ENCODE data around the gene TTC34.

The TTC34 gene

DNA sequence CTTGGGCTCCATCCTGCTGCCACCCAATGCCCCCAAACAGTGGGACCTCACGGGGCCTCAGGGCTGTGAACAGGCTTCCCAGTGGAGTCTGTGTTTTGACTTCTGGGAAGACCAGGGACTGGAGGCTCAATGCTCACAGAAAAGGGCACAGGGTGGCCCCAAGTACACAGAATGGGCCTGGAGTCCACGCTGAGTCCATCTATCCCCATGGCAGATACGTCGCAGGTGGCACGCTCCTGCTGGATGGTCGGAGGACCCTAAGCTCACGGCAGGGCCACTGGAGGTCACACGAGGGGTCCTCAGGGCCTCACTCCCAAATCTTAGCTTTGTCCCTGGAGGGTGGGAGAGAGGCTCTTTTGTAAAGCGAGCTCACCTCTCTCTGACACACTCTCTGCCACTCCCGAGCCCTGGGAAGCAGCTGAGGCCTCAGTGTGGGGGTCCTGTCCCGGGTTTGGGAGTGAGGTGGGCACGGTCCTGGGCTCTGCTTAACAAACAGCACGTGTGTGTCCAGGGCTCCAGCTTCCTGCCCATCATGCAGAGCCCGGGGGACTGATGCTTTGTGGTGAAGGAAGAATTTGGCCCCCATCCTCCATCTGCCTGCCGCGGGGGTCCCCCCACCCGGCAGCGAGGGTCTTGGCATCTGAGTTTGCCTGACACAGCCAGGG lies 27.2 kb upstream of the TTC34 start:
- DNase-seq = no peak

DNA sequence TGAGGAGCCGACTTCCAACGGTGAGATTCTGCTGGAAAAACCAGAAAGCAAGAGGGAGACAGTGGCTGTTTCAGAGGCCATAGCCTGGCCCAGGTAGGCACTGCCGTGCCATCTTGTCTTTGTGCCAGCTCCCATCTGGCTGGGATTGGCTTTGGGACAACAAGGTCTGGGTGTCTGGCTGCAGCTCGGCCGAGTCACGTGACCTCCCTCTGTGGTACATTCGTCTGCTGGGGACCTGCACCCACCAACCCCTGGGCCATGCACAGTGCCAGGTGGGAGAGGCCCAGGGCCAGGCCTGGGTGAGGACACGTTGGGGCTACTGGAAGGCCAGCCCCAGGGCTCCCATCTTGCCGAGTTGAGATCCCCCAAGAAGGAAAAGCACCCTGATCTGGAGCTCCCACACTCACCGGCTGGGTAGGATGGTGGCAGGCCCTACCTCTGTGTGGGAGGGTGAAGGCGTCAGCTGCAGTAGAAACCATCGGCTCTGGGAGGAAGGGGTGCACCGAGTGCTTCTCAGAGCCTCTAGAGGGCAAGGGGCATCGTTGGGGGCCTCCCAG lies 25.3 kb upstream of the TTC34 start:
- no peak for DNase-seq

DNA sequence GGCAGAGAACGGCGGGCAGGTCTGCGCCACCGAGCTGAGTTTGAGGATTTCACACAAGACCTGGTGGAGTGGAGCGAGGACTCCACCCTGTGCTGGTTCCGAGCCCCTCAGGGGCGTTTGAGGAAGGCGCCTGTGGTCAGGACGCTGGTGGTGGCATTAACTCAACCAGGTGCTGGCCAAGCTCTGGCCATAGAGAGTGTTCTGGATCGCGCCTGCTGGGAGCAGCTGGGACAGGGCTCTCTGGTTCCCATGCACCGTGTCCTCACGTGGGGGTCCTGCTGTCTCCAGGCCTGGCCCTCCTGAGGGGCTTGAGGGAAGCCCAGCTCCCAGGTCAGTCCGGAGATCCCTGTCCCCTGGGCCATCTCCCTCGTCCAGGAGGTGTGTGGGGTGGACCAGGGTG lies 24.8 kb upstream of the TTC34 start:
- DNase-seq = no peak

DNA sequence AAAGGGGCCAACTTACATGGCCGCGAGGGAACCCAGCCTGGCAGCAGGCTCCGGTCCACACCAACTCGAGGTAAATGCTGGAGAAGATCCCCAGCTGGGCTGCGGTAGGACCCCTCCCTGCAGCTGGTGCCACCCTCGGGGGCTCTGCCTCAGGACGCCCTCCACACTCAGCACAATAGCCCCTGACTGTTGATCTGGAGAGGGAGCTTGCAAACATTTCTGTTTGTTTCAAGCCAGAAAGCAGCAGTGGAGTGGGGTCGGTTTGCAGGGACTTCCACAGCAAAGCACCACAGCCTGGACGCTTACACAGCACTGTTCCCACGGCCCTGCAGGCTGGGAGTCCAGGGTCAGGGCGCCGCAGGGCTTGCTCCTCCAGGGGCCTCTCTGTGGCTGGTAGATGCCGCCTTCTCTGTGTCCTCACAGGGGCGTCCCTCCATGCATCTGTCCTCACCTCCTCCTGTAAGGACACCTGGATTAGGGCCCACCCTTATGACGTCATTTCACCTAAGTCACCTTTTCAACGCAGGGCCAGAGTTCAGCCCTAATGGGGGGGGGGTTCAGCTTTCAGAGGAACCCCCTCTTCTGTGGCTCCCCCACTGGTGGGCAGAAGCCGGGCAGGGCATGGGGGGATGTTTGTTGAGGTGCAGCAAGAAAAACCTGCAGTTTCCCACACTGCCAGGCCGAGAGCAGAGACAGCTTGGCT lies 24.1 kb upstream of the TTC34 start:
- no peak for DNase-seq

DNA sequence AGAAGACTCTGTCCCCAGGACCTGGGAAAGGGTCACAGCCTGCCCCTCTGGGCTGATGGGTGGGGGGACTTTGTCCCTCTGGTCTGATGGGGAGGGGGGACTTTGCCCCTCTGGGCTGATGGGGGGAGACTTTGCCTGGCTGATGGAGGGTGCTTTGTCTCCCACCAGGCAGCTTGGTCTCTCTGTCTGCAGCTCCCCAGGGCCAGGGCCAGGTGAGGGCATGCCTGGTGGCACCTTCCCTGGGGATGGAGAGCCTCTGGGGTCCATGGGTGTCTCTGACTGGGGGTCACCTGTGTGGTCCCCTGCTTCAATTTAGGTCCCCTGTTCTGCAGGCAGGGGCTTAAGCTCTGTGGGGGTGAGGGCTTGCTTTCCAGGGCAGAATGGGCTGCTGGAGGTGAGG lies 23.5 kb upstream of the TTC34 start:
- no peak for DNase-seq

DNA sequence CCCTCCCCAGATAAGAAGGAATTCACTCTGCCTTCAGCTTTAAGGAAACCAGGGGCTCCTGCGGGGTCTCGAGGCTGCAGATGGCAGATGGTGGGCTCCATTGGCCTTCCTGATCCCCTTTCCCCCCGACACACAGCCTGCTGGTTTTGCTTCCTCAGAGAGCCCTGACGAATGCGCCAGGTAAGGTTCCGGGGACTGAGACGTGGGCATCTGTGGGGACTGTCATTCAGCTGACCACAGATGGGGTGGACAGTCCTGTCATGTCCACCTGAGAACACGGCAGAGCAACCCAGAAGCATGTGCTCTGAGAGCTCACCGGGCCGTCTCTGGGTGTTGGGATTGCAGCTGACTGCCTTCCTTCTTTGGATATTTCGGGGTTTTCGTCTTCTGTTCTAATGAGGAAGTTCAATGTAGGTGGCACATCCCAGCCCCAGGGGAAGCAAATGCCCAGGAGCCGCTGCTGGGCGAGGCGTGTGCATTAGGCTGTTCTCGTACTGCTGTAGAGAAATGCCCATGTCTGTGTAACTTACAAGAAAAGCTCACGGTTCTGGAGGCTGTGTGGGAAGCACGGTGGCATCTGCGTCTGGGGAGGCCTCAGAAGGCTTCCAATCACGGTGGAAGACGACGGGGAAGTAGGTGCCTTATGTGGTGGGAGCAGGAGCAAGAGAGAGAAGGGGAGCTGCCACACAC lies 22.6 kb upstream of the TTC34 start:
- DNase-seq = no peak

DNA sequence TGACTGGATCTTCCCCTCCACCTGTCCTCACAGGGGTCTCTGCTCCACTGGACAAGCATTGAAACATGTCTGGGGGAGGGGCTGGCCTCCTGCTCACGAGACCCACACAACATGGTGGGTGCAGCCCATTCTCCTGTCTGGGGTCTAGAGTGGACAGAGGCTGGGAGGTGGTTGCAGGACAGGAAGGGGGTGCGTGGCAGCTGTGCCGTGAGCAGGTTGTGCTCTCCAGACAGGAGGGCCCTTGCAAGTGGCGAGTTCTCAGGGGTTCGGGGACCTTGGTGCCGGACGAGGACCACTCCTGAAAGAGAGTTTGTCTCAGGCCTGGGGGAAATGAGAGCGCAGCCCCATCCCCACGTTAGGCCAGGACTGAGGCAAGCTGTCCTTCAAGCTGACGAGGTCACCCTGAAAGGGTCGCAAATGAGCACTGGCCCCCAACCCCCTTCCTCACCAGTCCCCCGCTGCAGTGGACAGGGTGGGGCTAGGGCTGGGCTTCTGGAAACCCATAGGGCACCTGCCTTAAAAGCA lies 21.2 kb upstream of the TTC34 start:
- no peak for DNase-seq

DNA sequence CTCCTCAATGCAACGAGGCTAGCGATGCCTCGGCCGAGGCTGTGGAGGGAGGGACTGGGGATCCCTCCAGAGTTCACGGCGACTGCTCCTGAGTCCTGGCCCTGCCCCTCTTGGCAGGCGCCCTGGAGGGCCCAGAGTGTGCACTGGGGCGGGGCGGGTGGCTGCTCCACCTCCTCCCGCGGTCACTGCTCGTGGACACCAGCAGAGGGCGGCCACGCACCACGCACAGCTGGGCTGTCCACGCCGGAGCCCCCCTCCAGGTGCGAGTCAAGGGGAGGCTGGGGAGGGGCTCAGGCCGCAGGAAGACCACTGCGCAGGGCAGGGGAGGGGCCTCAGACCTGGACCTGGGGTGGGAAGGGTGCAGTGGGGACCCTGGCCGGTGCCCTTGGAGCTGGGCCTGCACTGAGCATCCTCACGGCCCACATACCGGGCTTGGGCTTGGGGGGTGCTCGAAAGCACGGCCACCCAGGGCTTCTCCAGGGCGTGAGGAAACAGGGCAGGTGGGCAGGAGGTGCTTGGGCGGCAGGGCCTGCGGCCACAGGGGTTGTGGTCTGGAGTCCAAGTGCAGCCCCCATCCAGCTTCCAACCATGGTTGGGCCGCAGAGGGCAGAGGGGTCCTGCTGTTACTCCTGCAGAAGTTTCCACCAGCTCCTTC lies 20.6 kb upstream of the TTC34 start:
- peak; percentile 40 for DNase-seq

DNA sequence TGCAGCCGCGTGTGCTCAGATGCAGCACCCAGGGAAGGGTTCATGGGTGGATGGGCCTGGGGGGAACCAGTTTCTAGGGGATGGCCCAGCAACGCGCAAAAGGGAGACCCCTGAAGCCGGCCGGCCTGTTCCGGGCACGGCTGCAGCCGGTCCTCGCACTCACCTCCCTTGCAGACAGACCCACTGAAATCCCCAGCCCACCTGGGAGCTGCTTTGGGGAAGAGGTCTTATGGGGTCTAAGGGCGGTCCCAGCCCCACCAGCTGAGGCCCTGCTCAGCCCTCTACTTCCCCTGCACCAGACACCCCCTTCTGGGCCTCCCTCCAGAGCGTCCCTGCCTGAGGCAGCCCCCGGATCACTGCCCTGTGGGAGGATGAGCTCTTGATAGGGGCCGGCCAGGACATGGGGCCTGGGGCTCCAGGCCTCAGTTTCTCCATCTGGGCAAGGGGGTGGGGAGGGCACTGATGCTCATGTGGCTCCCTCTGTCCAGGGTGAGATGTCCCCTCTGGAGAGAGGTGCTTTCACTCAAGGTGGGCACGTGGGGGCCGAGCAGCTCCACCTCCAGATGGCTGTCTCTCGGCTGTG lies 20.0 kb upstream of the TTC34 start:
- no peak for DNase-seq

DNA sequence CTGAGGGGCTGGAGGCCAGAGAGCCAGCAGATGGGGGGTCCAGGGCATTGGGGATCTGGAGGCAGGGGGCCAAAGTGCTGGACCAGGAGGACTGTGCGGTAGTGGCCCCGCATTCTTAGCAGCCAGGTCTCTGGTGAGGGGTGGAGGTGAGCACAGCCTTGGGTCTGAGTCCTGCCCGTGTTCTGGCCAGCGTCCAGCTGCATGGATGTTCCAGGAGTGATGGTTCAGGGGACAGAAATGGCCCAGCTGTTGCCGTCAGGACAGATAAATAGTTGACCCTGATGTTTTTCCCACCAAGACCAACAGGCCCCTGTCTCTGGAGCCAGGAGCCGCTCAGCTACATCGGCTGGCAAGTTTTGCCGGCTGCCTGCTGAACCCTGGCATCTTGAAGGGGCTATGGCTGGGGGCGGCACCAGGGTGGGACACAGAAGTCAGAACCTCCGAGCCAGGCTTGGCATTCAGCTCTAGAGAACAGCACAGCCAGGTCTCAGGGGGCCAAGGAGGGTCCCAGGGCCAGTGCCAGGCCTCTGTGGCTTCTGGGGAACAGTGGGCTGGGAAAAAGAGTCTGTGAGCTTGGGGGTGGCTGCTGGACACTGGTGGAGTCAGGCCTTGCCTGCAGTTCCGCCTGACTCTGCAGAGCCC lies 19.4 kb upstream of the TTC34 start:
- DNase-seq = no peak

DNA sequence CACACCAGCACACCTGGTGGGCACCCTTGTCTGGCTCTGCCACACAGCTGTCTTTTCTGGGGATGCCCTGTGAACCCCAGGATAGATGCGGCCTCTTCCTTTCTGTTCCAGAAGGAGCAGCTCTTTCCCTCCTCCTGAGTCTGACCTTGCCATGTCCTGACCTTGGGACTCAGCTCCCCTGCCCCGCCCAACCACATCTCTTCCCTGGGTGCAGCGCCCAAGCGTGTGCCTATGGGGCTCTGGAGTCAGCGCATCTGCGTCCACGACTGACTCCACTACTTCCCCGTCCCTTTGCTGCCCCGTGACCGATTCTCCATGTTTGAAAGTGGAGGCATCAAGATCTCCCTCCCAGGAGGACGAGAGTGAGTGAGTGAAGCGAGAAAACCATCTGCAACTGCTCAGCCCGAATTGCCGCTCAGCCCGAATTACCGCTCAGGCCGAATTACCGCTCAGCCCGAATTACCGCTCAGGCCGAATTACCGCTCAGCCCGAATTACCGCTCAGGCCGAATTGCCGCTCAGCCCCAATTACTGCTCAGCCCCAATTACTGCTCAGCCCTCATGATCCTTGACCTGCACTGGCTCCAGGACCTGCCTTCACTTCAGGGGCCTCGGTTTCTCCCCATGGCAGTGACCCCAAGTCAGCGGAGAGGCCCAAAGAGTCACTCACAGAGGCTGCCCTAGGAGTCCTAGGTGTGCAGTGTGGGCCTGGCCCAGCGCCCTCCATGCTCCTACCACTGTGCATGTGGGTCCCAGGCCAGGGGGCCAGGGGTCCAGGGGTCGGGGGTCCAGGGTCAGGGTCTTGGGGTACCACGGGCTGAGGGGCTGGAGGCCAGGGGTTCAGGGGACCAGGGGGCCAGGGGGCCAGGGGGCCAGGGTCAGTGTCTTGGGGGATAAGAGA lies 18.6 kb upstream of the TTC34 start:
- no peak for DNase-seq

DNA sequence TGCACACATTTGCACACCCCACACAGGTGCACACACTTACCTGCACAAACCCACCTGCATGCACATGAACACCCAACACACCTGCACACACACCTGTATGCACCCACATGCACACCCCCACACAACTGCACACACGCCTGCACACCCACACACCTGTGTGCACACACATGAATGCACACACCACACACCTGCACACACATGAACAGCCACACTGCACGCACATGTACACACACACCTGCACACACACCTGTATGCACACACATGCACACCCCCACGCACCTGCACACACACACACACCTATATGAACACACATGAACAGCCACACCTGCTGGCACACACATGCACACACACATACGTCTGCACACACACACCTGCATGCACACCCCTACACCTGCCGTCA lies 17.9 kb upstream of the TTC34 start:
- no peak for DNase-seq

DNA sequence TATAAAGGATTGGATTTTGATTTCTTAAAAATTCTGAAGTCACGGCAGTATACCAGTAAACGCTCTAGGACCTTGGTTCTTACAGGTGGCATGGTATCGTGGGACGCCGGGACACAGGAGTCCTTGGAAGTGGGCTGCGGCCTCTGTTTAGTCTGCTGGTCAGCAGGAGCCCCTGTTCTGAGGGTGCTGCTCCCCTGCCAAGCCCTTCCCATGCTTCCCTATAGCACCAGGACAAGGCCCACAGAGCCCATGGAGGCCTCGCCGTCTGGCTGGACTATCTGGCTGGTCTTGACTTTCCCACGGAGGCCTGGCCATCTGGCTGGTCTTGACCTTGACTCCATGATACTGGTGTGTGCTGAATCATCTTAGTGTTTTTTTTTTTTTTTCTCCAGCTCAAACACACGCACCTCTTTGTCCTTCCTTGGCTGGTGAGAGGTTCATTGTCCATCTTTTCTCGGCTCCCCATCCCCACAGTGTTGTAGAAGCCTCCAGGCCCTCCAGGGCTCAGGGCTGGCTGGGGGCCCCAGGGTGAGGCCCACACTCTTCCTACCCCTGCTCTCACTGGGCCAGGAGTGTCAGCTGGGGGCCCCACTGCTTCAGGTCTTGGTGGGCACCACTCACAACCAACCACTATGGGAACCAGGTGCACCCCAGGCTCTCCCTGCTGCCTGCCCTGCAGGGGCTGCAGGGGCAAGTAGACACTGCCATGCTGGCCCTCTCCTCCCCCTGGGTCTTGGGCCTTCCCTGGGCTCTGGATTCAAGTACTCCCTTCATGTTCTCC lies 16.5 kb upstream of the TTC34 start:
- DNase-seq = no peak

DNA sequence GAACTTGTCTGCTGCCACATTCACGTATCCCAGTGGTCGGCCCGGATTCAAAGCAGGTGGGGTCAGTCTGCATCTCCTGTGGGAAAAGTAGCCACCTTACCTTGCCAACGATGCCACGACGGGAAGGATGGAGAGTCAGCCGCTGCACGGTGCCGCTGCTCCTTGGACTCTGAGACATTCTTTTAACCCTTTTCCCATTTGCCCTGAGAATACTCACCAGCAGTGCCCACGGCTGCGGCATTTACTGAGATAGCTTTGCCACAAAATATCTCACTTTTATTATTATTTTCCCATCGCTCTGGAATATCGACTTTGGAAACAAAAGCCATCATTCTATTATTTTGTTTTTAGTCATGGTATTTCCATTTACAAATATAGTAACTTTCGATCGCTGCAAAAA lies 15.3 kb upstream of the TTC34 start:
- DNase-seq = no peak

DNA sequence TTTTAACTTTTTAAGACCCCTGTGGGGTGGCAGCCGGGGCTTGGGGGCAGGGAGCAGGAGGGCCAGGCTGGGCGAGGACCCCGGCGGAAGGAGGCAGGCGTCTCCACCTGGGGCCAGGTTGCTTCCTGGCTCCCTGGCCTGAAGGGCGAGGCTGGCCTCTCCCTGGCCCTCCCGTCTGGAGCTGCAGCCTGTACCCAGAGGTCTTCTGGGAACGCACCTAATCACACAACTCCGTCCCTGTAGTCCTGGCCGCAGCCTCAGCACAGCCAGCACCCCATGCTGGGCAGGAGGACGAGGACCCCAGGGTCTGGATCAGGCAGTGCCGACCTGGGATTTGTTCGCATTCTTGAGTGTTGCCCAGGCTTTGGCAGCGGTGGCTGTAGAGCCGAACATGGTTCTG lies 14.1 kb upstream of the TTC34 start:
- no peak for DNase-seq

DNA sequence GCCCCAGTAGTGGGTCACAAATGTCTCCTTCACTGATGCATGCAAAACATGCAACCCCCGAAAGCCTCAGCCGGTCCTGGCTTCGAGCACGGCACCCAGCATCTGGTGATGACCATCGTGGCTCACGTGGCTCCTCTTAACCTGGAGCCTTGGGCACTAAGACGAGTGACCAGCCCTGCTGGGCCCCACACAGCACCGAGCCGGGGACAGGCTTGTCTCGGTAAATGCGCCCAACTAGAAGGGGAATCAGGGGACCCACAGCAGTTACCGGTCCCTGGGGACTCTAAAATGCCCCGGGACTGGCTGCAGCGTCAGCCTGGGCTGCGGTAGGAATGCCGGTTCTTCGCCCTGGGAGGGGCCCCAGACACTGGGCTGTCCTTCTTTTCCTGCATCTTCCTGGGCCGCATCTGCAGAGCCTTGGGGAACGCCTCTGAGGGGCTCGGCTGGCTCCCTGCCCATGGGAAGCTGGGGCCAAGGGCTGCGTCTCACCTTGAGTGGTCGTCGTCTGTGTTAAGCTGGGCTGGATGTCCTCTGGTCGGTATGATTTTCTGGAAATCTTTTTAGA lies 13.1 kb upstream of the TTC34 start:
- no peak for DNase-seq

DNA sequence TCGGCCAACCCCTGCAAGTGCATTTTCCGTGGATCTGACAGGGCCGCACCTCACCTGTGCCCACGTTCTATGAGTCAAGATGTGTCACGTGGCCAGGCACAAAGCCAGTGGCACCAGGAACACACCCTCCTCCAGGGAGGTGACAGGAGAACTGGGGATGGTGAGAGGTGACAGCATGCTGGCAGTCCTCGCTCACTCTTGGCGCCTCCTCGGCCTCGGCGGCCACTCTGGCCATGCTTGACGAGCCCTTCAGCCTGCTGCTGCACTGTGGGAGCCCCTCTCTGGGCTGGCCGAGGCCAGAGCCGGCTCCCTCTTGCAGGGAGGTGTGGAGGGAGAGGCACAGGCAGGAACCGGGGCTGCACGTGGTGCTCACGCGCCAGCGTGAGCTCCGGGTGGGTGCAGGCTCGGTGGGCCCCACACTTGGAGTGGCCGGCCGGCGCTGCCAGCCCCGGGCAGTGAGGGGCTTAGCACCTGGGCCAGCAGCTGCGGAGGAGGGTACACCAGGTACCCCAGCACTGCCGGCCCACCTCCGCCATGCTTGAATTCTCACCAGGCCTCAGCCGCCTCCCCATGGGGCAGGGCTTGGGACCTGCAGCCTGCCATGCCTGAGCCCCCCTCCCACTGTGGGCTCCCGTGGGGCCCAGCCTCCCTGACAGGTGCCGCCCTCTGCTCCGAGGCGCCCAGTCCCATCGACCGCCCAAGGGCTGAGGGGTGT lies 11.6 kb upstream of the TTC34 start:
- DNase-seq = no peak

DNA sequence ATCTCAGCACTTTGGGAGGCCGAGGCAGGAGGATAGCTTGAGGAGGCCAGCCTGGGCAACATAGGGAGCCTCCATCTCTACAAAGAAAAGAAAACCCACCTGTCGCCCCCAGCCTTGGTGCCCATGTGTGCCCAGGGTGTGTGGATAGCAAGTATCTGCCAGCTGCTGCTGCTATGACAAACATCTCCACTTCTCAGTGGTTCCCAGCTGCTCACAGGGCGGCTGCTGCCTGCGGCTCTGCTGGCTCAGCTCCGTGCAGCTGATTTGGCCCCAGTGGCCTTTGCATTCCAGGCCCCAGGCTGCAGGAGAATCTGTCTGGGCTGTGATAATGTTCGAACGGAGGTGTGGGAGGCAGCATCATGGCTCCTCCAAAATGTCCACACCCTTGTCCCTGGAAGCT lies 10.6 kb upstream of the TTC34 start:
- no peak for DNase-seq

DNA sequence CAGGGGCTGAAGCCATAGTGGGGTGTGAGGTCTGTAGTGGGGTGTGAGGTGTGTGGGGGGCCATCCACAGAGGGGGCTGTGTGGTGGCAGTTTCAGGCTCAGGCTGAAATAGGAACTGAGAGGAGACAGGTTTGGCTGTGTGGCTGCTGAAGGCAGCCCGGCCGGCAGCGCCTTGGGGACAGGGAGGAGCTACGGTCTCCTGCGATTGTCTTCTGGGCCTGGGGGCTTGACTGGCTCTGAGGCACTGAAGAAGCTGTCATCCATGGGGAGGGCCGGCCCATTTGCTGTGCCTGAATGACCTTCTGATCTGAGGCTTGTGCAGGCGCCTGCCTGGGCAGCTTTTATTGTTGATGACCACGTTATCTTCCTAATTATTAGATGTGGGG lies 10.0 kb upstream of the TTC34 start:
- no peak for DNase-seq

All from COR-L47 (cell line).